OCI-LY7 (cell line): ENCODE data around the gene EXOC1L. TPM values are rescaled to one million over a fixed set of nuclear protein-coding genes. Genes with fewer than 3 reads are reported as not detected.

Source experiments
- small RNA-seq: library from RNA; depleted of rRNA; stranded (forward); fragments of <200 nt; gene quantifications from one replicate; pipeline ENCODE3, GENCODE V24; 2014
- total RNA-seq, 2 experiments: library from RNA; depleted of rRNA in 1 of 2; stranded (reverse); fragments of >200 nt in 1 of 2; shearing (Covaris generic) in 1 of 2; gene quantifications; 2 replicates each; pipeline ENCODE4 v1.2.3, GENCODE V29; 2014 to 2022

Gene EXOC1L
- total RNA-seq, 2 experiments from 2014 or later, result not detected

Small RNAs within 50 kb of the gene (small RNA-seq; reads per million reads assigned to genes)
- not detected for gene RNU6-276P
- gene RNU6-652P, result not detected

Other genes starting within 250 kb of the EXOC1L start
- gene PDCL2, start 227.5 kb upstream of the EXOC1L start, total RNA-seq (2014; rRNA removed; shearing (Covaris generic)), result not detected in 2 replicates
- not detected in 2 replicates for gene PDCL2, start 227.5 kb upstream of the EXOC1L start, total RNA-seq (2022)
- not detected in 2 replicates for gene NMU, start 183.5 kb upstream of the EXOC1L start, total RNA-seq (2014; rRNA removed; shearing (Covaris generic))
- gene NMU, start 183.5 kb upstream of the EXOC1L start, total RNA-seq (2022), result not detected in 2 replicates
- gene EXOC1, start 33.9 kb downstream of the EXOC1L start, total RNA-seq (2014; rRNA removed; shearing (Covaris generic)), result 23.7 and 29.1 TPM in 2 replicates
- 33.5 and 37.0 TPM in 2 replicates for gene EXOC1, start 33.9 kb downstream of the EXOC1L start, total RNA-seq (2022)
- 21.6 and 32.4 TPM in 2 replicates for gene CEP135, start 129.2 kb downstream of the EXOC1L start, total RNA-seq (2014; rRNA removed; shearing (Covaris generic))
- gene CEP135, start 129.2 kb downstream of the EXOC1L start, total RNA-seq (2022), result 32.7 and 41.4 TPM in 2 replicates